BJ (cell line): Measurements from ENCODE around the gene IL4R. TPM values are rescaled to one million over a fixed set of nuclear protein-coding genes. Genes with fewer than 3 reads are reported as not detected.

Source experiments
- CTCF ChIA-PET: fragments of 350-600 bp; formaldehyde crosslinking; extraction: SDS; loops from one replicate; lab custom pipeline; 2021; ENCODE audit warnings: antibody characterized with exemption, inconsistent platforms; lab: Yijun Ruan, JAX
- POLR2A ChIA-PET: fragments of 300-600 bp; sonication (Branson Sonifier 250); formaldehyde crosslinking; extraction: SDS; loops from one replicate; lab custom pipeline; 2021; ENCODE audit warnings: antibody characterized with exemption; lab: Charles Lee
- DNase-seq: peaks from one replicate; pipeline ENCODE4 v3.0.0-alpha.2; 2011; ENCODE audit warnings: low read depth
- H3K27me3 ChIP-seq: 2 replicates; pipeline ENCODE4 v1.6.0; 2011; ENCODE audit warnings: low read length; ENCODE audit not compliant: control insufficient read depth, insufficient read depth
- H3K36me3 ChIP-seq: 2 replicates; pipeline ENCODE4 v1.5.1; 2011; ENCODE audit warnings: low read length; ENCODE audit not compliant: control insufficient read depth, insufficient read depth
- H3K4me3 ChIP-seq: 2 replicates; pipeline ENCODE4 v1.5.1; 2011; ENCODE audit warnings: low read depth, mild to moderate bottlenecking, control low read depth, low read length
- CTCF ChIP-seq: IDR thresholded peaks from 2 replicates; pipeline ENCODE4 v1.5.1; 2011; ENCODE audit warnings: low read depth, mild to moderate bottlenecking, control low read depth, inconsistent platforms, low read length, moderate library complexity; ENCODE audit not compliant: insufficient read depth
- polyA plus RNA-seq: library from polyadenylated mRNA; depleted of rRNA; stranded (reverse); fragments of >200 nt; gene quantifications from 2 replicates; pipeline ENCODE4 v1.2.3, GENCODE V29; 2011

IL4R gene
- polyA plus RNA-seq, 1 experiment, result 25.4 TPM

GRCh38 chr16:27308792-27309191, 5.0 kb upstream of the IL4R start:
- POLR2A ChIA-PET, result no interaction called here
- DNase-seq, result no peak
- Histone ChIP-seq H3K27me3 (no peaks in the 10 kb centered on the region), H3K4me3 (no peak overlapping the region), H3K36me3 (no peaks in the 10 kb centered on the region)
- CTCF ChIA-PET, result interaction anchor here (0.6 kb wide), 1 partner anchor 50 kb away, joined by 3 read pairs; no protein-coding TSS in a partner anchor
- TF ChIP-seq CTCF, result no peak

GRCh38 chr16:27310576-27311447, 3.0 kb upstream of the IL4R start:
- no peaks in the 10 kb centered on the region for H3K36me3 ChIP-seq
- ChIA-PET CTCF (no interaction called here), POLR2A (no interaction called here)
- H3K27me3 ChIP-seq, result no peaks in the 10 kb centered on the region
- no peak for TF ChIP-seq CTCF
- DNase-seq, result no peak
- H3K4me3 ChIP-seq, result no peak overlapping the region

- POLR2A ChIA-PET, result no interaction called here
- H3K27me3 ChIP-seq, result no peaks in the 10 kb centered on the region
- CTCF ChIA-PET, result no interaction called here
- DNase-seq, result no peak
- no peak overlapping the region for H3K4me3 ChIP-seq
- no peak for TF ChIP-seq CTCF
- H3K36me3 ChIP-seq, result no peaks in the 10 kb centered on the region
Observed at GRCh38 chr16:27311448-27311830, 2.3 kb upstream of the IL4R start.

- ChIA-PET CTCF (no interaction called here), POLR2A (no interaction called here)
- Histone ChIP-seq H3K4me3 (no peak overlapping the region), H3K36me3 (no peaks in the 10 kb centered on the region), H3K27me3 (no peaks in the 10 kb centered on the region)
- TF ChIP-seq CTCF, result no peak
- DNase-seq, result no peak
Observed at GRCh38 chr16:27311897-27312303, 1.9 kb upstream of the IL4R start.

GRCh38 chr16:27312580-27313421, 973 bp upstream of the IL4R start:
- H3K4me3 ChIP-seq, result peak overlapping the region; percentile 74
- CTCF ChIA-PET, result interaction anchor here (0.9 kb wide), 1 partner anchor 55 kb away, joined by 3 read pairs; no protein-coding TSS in a partner anchor
- H3K36me3 ChIP-seq, result no peaks in the 10 kb centered on the region
- DNase-seq, result no peak
- TF ChIP-seq CTCF, result no peak
- POLR2A ChIA-PET, result no interaction called here
- H3K27me3 ChIP-seq, result no peaks in the 10 kb centered on the region
